ENCODE results near the gene NCOA1. TPM values are rescaled to one million over a fixed set of nuclear protein-coding genes. Genes with fewer than 3 reads are reported as not detected.
A peak's percentile ranks its signal among the peaks of the same experiment; 100 is the strongest.

The NCOA1 gene
- total RNA-seq, 1 experiment from 2014 or later: 24.6 TPM

DNA sequence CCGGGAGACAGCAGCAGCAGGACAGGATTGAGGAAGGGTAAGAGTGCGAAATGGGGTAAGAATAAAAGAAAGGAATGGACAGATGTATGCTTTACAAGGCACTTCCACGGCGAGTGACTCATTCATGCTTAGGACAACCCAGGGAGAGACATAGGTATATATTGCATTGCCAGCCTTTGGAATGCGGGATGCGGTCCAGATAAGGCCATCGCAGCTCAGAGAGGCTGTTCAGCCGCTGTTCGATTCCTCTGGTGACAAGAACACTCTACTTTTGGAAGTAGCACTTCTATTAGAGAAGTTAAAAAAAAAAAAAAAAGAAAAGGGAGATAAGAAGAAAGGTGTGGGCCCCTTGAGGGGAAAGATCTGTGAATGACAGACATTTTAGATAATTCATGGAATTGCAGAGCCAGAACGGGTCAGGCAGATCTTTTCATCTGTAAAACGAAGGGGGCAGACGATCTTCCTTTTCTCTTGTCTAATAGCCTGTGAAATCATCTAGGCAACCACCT, 819 bp upstream of the NCOA1 start:
- Histone ChIP-seq H3K27ac (ENCODE audit: low read length) (peak overlapping the region; percentile 86), H3K27me3 (ENCODE audit: control insufficient read depth, insufficient read depth, low read length) (no peaks in the 10 kb centered on the region), H3K4me1 (ENCODE audit: control insufficient read depth, insufficient read depth, low read length) (peaks cover 28% of the 10 kb centered on the region), H3K4me3 (ENCODE audit: low read depth in 2 of 2, low read length in 2 of 2) (peak overlapping the region; percentile 53 to 69), H3K36me3 (ENCODE audit: control insufficient read depth, insufficient read depth, low read length) (no peaks in the 10 kb centered on the region; the same call in 1 of the 2 replicates), H3K9me3 (ENCODE audit: control insufficient read depth, insufficient read depth, low read depth, low read length) (no peaks in the 10 kb centered on the region)
- BruUV-seq (replicated peaks): no TSS peak
- ATAC-seq: peak; percentile 36
- POLR2A ChIA-PET: interaction anchor here (0.6 to 0.7 kb wide), 4 partner anchors 12 to 886 kb away, joined by 3 to 5 read pairs (median 4); no protein-coding TSS in a partner anchor
- TF ChIP-seq, protein P1, sequence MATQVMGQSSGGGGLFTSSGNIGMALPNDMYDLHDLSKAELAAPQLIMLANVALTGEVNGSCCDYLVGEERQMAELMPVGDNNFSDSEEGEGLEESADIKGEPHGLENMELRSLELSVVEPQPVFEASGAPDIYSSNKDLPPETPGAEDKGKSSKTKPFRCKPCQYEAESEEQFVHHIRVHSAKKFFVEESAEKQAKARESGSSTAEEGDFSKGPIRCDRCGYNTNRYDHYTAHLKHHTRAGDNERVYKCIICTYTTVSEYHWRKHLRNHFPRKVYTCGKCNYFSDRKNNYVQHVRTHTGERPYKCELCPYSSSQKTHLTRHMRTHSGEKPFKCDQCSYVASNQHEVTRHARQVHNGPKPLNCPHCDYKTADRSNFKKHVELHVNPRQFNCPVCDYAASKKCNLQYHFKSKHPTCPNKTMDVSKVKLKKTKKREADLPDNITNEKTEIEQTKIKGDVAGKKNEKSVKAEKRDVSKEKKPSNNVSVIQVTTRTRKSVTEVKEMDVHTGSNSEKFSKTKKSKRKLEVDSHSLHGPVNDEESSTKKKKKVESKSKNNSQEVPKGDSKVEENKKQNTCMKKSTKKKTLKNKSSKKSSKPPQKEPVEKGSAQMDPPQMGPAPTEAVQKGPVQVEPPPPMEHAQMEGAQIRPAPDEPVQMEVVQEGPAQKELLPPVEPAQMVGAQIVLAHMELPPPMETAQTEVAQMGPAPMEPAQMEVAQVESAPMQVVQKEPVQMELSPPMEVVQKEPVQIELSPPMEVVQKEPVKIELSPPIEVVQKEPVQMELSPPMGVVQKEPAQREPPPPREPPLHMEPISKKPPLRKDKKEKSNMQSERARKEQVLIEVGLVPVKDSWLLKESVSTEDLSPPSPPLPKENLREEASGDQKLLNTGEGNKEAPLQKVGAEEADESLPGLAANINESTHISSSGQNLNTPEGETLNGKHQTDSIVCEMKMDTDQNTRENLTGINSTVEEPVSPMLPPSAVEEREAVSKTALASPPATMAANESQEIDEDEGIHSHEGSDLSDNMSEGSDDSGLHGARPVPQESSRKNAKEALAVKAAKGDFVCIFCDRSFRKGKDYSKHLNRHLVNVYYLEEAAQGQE (IDR thresholded peaks at IDR 0.05; ENCODE audit: insufficient read depth in 1 of 2, low read depth in 2 of 2, low read length in 1 of 2): no peak
- TF ChIP-seq TCF7L2 (IDR thresholded peaks at IDR 0.05; ENCODE audit: low read depth, low read length) (no peak), SIN3A (IDR thresholded peaks at IDR 0.05; ENCODE audit: borderline replicate concordance, insufficient read depth, low read depth, low read length) (no peak)
- TF ChIP-seq, protein P2, sequence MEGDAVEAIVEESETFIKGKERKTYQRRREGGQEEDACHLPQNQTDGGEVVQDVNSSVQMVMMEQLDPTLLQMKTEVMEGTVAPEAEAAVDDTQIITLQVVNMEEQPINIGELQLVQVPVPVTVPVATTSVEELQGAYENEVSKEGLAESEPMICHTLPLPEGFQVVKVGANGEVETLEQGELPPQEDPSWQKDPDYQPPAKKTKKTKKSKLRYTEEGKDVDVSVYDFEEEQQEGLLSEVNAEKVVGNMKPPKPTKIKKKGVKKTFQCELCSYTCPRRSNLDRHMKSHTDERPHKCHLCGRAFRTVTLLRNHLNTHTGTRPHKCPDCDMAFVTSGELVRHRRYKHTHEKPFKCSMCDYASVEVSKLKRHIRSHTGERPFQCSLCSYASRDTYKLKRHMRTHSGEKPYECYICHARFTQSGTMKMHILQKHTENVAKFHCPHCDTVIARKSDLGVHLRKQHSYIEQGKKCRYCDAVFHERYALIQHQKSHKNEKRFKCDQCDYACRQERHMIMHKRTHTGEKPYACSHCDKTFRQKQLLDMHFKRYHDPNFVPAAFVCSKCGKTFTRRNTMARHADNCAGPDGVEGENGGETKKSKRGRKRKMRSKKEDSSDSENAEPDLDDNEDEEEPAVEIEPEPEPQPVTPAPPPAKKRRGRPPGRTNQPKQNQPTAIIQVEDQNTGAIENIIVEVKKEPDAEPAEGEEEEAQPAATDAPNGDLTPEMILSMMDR (IDR thresholded peaks at IDR 0.05): no peak
- CTCF ChIA-PET: no interaction called here
- in situ Hi-C loops (cut with HindIII; ENCODE audit: low pct_unique_long_range_greater_than_20kb, low sequenced_read_pairs): no loop called here
- intact Hi-C loops (cut with micrococcal nuclease; ENCODE audit: unreplicated experiment): no loop called here
- no peak for DNase-seq (ENCODE audit: low read depth, low spot score)

DNA sequence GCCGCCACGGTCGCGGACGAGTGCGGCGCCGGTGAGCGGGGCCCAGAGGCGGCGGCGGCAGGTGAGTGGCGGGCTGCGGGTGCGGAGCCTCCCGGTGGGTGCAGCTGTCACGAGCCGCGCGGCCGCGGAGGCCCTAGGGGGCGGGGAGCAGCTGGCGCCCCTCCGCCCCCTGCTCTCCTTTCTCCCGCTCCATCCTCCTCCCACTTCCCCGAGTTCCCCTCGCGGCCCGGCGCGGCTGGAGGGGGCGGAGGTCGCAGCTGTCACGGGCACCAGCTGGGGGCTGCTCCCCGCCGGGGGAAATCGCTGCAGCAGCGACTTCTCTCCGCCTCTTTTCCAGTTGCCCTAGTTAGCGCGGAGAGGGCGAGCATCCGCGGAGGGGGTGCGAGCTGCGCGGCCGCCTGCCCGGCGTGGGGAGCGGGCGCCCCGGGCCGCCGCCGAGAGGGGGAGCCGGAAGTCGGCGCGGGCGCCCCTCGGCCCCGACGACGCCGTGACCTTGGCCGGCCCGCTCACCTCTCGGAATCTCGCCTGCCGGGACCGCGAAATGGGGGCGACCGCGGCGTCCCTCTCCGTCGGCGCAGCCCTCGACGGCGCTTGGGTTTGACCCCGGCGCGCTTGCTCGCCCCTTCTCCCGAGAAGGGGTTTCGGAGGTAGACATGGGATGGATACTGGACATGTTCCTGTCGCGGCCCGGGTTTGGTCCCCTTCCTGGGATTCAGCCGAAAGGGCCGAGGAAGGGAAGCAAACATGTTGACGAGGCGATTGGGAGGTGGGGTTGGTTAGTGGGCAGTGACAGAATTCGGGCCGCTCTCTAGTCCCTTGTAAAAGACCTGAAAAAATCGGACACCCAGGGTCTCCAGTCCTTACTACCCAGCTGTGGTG, 727 bp downstream of the NCOA1 start:
- ATAC-seq: peak; percentile 55
- Histone ChIP-seq H3K4me1 (ENCODE audit: control insufficient read depth, insufficient read depth, low read length) (peaks cover 33% of the 10 kb centered on the region), H3K4me3 (ENCODE audit: low read depth in 2 of 2, low read length in 2 of 2) (peak overlapping the region; percentile 66 to 69), H3K27me3 (ENCODE audit: control insufficient read depth, insufficient read depth, low read length) (no peaks in the 10 kb centered on the region), H3K9me3 (ENCODE audit: control insufficient read depth, insufficient read depth, low read depth, low read length) (no peaks in the 10 kb centered on the region), H3K27ac (ENCODE audit: low read length) (peak overlapping the region; percentile 62), H3K36me3 (ENCODE audit: control insufficient read depth, insufficient read depth, low read length) (no peaks in the 10 kb centered on the region; the same call in 1 of the 2 replicates)
- no TSS peak for BruUV-seq (replicated peaks)
- in situ Hi-C loops (cut with HindIII; ENCODE audit: low pct_unique_long_range_greater_than_20kb, low sequenced_read_pairs): no loop called here
- CTCF ChIA-PET: no interaction called here
- no peak; the same call in 1 of the 2 replicates for TF ChIP-seq SIN3A (IDR thresholded peaks at IDR 0.05; ENCODE audit: borderline replicate concordance, insufficient read depth, low read depth, low read length)
- TF ChIP-seq, protein P2 (IDR thresholded peaks at IDR 0.05): no peak
- no peak for DNase-seq (ENCODE audit: low read depth, low spot score)
- POLR2A ChIA-PET: no interaction called here
- intact Hi-C loops (cut with micrococcal nuclease; ENCODE audit: unreplicated experiment): no loop called here

Measured in Panc1 (cell line).